KMS-11 (cell line): ENCODE data around the gene IGSF11.

Experiments
- H2AFZ ChIP-seq: fragments of 200-600 bp; sonication (generic); 2 replicates; pipeline ENCODE4 v1.6.1; 2016; ENCODE audit warnings: antibody characterized with exemption, mixed run types, low read depth
- H3K27ac ChIP-seq: fragments of 200-600 bp; sonication (generic); 2 replicates; pipeline ENCODE4 v1.6.1; 2016; ENCODE audit warnings: mild to moderate bottlenecking, mixed run types
- H3K27me3 ChIP-seq: fragments of 200-600 bp; sonication (generic); 2 replicates; pipeline ENCODE4 v1.6.1; 2017; ENCODE audit warnings: mild to moderate bottlenecking, low read depth, mixed run types, moderate library complexity; ENCODE audit not compliant: insufficient read depth
- H3K36me3 ChIP-seq: fragments of 200-600 bp; sonication (generic); 2 replicates; pipeline ENCODE4 v1.6.1; 2017; ENCODE audit warnings: mild to moderate bottlenecking, mixed run types; ENCODE audit not compliant: insufficient read depth
- H3K4me1 ChIP-seq: fragments of 200-600 bp; sonication (generic); 2 replicates; pipeline ENCODE4 v1.6.1; 2016; ENCODE audit warnings: mild to moderate bottlenecking, low read depth, mixed run types; ENCODE audit not compliant: poor library complexity, severe bottlenecking
- H3K4me2 ChIP-seq: fragments of 200-600 bp; sonication (generic); 2 replicates; pipeline ENCODE4 v1.7.0; 2016; ENCODE audit warnings: mild to moderate bottlenecking, mixed run types
- H3K4me3 ChIP-seq: fragments of 200-600 bp; sonication (generic); IDR thresholded peaks from 2 replicates; pipeline ENCODE4 v1.6.1; 2017; ENCODE audit warnings: low read depth, low read length, mixed read lengths; ENCODE audit not compliant: insufficient read depth
- H3K79me2 ChIP-seq: fragments of 200-600 bp; sonication (generic); 2 replicates; pipeline ENCODE4 v1.6.1; 2016; ENCODE audit warnings: low read depth, mixed run types; ENCODE audit not compliant: insufficient read depth
- H3K9ac ChIP-seq: fragments of 200-600 bp; sonication (generic); 2 replicates; pipeline ENCODE4 v1.6.1; 2016; ENCODE audit warnings: mild to moderate bottlenecking, mixed run types
- H4K20me1 ChIP-seq: fragments of 200-600 bp; sonication (generic); 2 replicates; pipeline ENCODE4 v1.6.1; 2016; ENCODE audit warnings: mild to moderate bottlenecking, mixed run types; ENCODE audit not compliant: insufficient read depth
- CTCF ChIP-seq: fragments of 200-600 bp; sonication (generic); conservative IDR thresholded peaks from 2 replicates; pipeline ENCODE4 v1.6.1; 2017; ENCODE audit warnings: low read depth, mild to moderate bottlenecking, antibody characterized with exemption, low read length, moderate library complexity, mixed read lengths

IGSF11 gene

GRCh38 chr3:118948146-118948545 is 86.5 kb downstream of the IGSF11 start:
- peaks cover 17% of the 10 kb centered on the region for H3K4me1 ChIP-seq
- no peak for TF ChIP-seq CTCF
- H3K27me3 ChIP-seq: no peaks in the 10 kb centered on the region
- H3K4me3 ChIP-seq: no peak overlapping the region
- no peaks in the 10 kb centered on the region for H3K79me2 ChIP-seq
- H3K4me2 ChIP-seq: no peak overlapping the region
- H2AFZ ChIP-seq: no peak overlapping the region
- H4K20me1 ChIP-seq: no peaks in the 10 kb centered on the region
- no peak overlapping the region for H3K27ac ChIP-seq
- H3K9ac ChIP-seq: no peak overlapping the region
- H3K36me3 ChIP-seq: no peaks in the 10 kb centered on the region

GRCh38 chr3:118946449-118946848 is 88.2 kb downstream of the IGSF11 start:
- no peak for TF ChIP-seq CTCF
- H3K27me3 ChIP-seq: no peaks in the 10 kb centered on the region
- H3K79me2 ChIP-seq: no peaks in the 10 kb centered on the region
- H3K36me3 ChIP-seq: no peaks in the 10 kb centered on the region
- H4K20me1 ChIP-seq: no peaks in the 10 kb centered on the region
- H3K4me3 ChIP-seq: no peak overlapping the region
- H3K4me2 ChIP-seq: no peak overlapping the region
- H3K9ac ChIP-seq: no peak overlapping the region
- peaks cover 17% of the 10 kb centered on the region for H3K4me1 ChIP-seq
- no peak overlapping the region for H3K27ac ChIP-seq
- H2AFZ ChIP-seq: no peak overlapping the region

- no peak for TF ChIP-seq CTCF
- Histone ChIP-seq H3K9ac (no peak overlapping the region), H3K4me3 (no peak overlapping the region), H3K79me2 (no peaks in the 10 kb centered on the region), H3K4me1 (peaks cover 17% of the 10 kb centered on the region), H2AFZ (no peak overlapping the region), H3K4me2 (no peak overlapping the region), H3K27me3 (no peaks in the 10 kb centered on the region), H3K36me3 (no peaks in the 10 kb centered on the region), H4K20me1 (no peaks in the 10 kb centered on the region), H3K27ac (no peak overlapping the region)
Observed at GRCh38 chr3:118945834-118946233, 88.8 kb downstream of the IGSF11 start.

- H4K20me1 ChIP-seq: no peaks in the 10 kb centered on the region
- H3K9ac ChIP-seq: no peak overlapping the region
- H3K79me2 ChIP-seq: no peaks in the 10 kb centered on the region
- H3K4me3 ChIP-seq: no peak overlapping the region
- no peak overlapping the region for H2AFZ ChIP-seq
- no peak overlapping the region for H3K27ac ChIP-seq
- H3K27me3 ChIP-seq: no peaks in the 10 kb centered on the region
- H3K36me3 ChIP-seq: no peaks in the 10 kb centered on the region
- peaks cover 2% of the 10 kb centered on the region for H3K4me1 ChIP-seq
- no peak for TF ChIP-seq CTCF
- no peak overlapping the region for H3K4me2 ChIP-seq
Observed at GRCh38 chr3:118943597-118943996, 91.0 kb downstream of the IGSF11 start.
